NCI-H748 (cell line): ENCODE results near the gene WBP2.
"Not testable (repeated sequence)": the region's sequence is repeated elsewhere in the genome, so short reads cannot be mapped to it uniquely, and the experiment has no call there.

Experiments used
- DNase-seq: peaks from one replicate; lab custom pipeline; 2025; ENCODE audit not compliant: unreplicated experiment; lab: John Stamatoyannopoulos, UW

WBP2 gene

DNA sequence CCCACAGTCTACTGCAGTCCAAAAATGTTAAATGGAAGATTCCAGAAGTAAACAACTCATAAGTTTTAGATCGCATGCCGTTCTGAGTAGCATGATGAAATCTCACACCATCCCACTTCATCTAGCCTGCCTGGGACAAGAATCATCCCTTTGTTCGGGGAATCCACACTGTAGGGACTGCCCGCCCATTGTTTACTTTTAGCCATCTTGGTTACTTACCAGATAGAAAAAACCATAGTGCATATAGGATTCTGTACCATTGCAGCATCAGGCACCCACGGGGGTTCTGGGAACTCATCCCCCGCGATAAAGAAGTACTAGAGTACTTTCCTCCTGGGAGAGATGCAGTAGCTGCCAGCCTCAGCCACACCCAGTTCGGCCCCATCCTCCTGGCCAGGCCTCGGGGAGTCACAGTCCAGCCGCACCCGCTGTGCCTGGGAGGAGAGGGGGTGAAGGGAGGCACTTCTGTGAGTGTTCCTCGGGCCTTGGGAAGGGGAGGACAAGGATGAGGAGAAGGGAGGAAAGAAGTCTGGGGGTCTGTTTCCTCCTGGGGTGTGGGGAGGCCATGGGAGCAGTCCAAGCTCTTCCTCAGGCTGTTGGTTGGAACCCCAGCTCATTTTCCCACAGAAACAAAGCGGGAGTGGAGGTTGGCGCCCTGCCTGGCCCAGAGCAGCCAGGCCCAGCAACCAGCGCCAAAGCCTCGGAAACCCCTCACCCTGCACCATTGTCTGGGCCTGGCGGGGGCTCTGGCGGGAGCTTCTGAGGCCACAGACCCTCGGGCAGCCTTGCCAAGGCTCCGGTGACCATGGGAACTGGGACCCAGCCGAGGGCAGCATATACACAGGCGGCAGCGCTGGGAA, 14.4 kb upstream of the WBP2 start:
- peak; percentile 13 for DNase-seq

DNA sequence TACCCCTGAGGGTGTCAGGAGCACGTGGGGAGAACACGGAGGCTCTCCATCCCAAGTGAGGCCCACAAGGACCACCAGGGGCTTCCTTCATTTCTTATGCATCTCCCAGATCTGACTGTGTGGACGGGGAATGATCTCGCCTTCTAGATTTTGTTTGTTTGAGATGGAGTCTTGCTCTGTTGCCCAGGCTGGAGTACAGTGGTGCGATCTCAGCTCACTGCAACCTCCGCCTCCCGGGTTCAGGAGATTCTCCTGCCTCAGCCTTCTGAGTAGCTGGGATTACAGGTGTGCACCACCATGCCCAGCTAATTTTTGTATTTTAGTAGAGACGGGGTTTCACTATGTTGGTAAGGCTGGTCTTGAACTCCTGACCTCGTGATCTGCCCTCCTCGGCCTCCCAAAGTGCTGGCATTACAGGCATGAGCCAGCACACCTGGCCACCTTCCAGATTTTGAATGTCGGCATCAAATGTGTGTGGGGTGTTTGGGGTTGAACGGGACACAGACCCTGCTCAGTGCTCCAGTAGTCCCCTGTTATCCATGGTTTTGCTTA, 13.7 kb upstream of the WBP2 start:
- DNase-seq, result not testable (repeated sequence)

- DNase-seq, result not testable (repeated sequence)
Observed at GRCh38 chr17:75865404-75866188, 10.5 kb upstream of the WBP2 start.

GRCh38 chr17:75864887-75865286, 9.8 kb upstream of the WBP2 start:
- not testable (repeated sequence) for DNase-seq

GRCh38 chr17:75864448-75864871, 9.3 kb upstream of the WBP2 start:
- DNase-seq, result no peak

GRCh38 chr17:75861927-75862317, 6.8 kb upstream of the WBP2 start:
- no peak for DNase-seq

DNA sequence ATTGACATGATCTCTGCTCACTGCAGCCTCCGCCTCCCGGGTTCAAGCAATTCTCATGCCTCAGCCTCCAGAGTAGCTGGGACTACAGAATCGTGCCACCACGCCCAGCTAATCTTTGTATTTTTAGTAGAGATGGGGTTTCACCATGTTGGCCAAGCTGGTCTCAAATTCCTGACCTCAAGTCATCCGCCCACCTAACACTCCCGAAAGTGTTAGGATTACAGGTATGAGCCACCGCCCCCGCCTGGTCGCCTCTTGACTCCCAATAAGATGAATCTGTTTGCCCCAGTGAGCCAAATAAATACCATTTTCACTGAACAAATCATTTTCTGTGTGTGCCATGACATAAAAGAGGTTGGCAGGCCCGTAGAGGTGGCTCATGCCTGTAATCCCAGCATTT, 4.2 kb upstream of the WBP2 start:
- not testable (repeated sequence) for DNase-seq

DNA sequence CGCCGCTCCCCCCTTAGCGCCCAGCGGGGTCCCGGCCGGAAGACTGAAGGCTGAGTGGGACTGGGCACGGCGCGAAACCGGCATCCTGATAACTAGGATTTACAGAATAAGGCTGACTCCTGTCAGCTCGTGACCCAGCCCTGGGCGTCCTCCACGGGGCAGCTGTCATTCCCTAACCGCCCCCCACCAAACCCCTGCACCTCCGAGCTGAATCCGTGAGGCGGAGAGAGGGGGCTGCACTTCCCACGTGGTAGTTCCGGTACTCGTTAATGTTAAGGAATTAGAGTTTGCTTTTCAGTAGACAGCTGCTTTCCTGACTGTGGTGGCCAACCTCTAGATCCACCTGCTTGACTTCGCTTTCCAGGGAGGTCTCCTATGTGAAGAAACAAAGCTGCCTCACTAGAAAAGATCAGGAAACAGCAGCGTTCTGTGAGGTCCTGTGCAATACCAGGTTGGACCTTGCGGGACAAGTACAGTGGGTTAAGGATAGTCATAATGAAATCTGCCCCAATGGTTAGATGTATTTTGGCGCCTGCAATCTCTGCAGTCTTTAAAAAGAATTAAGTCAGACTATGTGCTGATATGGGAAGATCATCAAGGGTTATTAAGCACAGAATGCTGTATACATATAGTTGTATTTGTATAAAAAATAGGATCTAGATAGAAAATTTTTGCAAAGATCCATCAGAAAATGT, 1.1 kb upstream of the WBP2 start:
- peak; percentile 30 for DNase-seq

- no peak for DNase-seq
Observed at GRCh38 chr17:75854881-75855309, 240 bp downstream of the WBP2 start.

GRCh38 chr17:75854101-75854748, 910 bp downstream of the WBP2 start:
- DNase-seq, result no peak

DNA sequence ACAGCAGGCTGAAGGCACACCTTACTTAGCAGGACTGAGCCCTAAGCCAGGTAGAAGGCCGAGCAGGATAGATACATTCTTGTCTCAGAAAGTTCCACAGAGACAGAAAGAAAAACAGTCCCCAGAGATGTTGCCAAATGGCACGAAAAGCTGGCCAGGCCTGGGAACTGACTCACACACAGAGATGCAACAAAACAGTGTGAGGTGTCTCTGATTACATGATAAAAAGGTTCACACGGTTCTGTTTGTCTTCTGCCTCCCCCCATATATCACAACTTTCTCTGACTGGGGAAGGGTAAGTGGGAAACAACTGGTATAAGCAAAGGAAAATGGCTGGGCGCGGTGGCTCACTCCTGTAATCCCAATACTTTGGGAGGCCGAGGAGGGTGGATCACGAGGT, 1.7 kb downstream of the WBP2 start:
- DNase-seq, result no peak

DNA sequence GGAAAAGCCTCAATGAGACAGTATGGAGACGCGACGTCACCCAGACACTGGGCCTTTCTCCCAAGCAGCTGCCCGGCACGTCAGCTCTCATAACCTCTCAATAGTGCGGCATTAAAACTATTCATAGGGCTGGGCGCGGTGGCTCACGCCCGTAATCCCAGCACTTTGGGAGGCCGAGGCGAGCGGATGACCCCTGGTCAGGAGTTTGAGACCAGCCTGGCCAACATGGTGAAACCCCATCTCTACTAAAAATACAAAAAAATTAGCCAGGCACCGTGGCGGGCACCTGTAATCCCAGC, 3.5 kb downstream of the WBP2 start:
- DNase-seq, result not testable (repeated sequence)

DNA sequence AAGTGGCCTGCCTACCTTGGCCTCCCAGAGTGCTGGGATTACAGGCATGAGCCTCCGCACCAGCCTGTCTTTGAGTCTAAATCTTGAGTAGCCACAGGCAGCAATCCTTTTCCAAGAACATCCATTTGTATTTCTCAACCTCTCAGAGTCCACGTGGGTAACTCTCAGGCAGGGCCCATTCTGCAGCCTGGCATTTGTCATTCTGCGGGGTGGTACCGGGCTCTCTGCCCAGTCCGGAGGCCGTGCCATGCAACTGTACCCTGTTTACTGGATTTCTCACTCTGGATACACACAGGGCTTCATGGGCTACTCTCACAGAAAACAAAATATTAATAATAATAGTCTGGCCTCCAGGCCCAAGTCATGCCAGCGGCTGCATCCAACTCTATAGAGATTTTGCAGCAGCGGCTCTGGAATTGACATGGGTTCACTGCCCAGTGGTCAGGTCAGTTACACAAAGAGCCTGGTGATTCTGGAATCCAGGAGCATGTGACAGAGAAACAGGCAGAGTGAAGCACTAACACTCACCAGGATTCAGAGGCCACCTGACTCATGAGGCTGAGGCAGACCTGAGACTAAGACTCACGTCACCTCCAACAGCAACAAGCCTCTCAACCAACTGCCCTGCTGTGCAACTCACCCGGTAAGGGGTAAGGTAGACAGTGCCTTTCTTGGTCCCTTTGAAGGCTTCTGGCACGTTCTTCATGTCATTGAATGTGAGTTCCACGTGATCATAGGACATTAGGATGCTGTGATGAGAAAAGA, 4.0 kb downstream of the WBP2 start:
- no peak for DNase-seq

DNA sequence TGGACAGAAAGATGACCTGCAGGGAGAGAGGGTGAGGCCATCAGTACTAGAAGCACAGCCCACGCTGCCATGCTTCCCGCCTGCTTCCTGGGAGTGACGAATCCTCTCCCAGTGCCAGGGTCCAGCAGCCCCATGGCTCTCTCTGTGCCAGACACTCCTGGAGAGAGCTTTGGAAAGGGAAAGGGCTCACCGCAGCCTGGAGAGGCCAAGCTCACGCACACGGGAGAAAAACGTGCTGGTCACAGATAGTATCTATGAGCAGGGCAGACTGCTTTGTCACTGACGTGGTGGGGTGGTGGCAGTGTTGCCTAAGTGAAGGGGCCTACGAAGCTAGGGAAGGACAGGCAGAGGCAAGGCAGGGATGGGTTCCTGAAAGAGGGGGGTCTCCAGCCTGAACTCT, 5.4 kb downstream of the WBP2 start:
- no peak for DNase-seq

GRCh38 chr17:75849279-75849646, 5.9 kb downstream of the WBP2 start:
- DNase-seq, result no peak

- peak; percentile 56 for DNase-seq
Observed at GRCh38 chr17:75848523-75849278, 6.4 kb downstream of the WBP2 start.

DNA sequence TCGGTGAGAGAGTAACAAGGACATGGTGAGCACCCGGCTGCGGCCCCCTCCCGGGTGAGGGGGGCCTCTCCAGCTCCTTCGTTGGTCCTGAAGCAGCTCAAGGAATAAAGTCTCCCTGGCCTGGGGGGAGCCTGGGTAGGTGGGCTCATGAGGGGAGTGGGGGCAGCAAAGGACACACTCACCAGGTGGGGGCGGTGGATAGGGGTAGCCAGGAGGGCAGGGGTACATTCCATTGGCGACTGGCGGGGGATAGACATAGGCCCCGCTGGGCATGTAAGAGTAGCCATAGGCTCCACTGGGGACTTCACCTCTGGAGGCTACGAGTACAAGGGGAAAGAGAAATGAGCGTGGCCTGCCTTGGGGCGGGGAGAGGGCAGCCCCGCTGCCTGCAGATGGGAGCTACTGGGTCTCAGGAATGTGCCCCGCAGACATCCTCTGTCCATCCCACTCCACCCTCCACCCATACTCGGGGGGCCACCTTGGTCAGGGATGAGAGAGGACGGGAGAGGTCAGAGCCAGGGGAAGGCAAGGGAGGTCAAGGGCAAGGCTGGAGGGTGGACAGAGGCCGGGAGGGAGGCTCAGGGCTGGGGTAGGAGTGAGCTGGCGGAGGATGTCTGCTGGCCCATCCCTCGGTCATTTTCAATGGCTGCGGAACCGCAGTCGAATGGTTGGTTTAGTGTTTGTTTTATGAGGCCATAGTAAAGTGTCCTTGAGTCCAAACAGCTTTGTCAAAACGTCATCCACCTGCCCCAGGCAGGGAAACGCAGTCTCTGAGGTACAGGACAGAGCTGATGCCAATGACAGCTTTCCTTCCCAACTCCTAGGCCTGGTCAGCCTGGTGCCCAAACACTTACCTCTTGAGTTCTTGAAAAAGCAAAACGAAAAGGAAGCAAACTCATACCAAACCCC, 7.3 kb downstream of the WBP2 start:
- no peak for DNase-seq
